T-cell (primary cell): Measurements from ENCODE around the gene FAM149B1. TPM values are rescaled to one million over a fixed set of nuclear protein-coding genes. Genes with fewer than 3 reads are reported as not detected.
A peak's percentile ranks its signal among the peaks of the same experiment; 100 is the strongest.

Experiments
- ATAC-seq, 4 experiments: fragments of 200-7000 bp in 3 of 4; fragments of 150-1000 bp in 1 of 4; cut with Tn5 transposase; replicated peaks in 1 of 4; 1 replicate in 3 of 4; 2 replicates in 1 of 4; pipeline ENCODE4 v1.10.0; 2021; ENCODE audit warnings: moderate library complexity in 3 of 4, mild to moderate bottlenecking in 2 of 4, moderate number of reproducible peaks in 1 of 4
- CTCF ChIA-PET, 2 donors: fragments of 300-600 bp; sonication (Branson Sonifier 250); formaldehyde crosslinking; loops; one replicate each; lab custom pipeline; 2022; ENCODE audit warnings: antibody characterized with exemption in 2 of 2; lab: Charles Lee
- POLR2A ChIA-PET, 2 donors: fragments of 300-600 bp; sonication (Branson Sonifier 250); formaldehyde crosslinking; loops; one replicate each; lab custom pipeline; 2022; ENCODE audit warnings: antibody characterized with exemption in 2 of 2; lab: Charles Lee
- DNase-seq, 35 experiments: peaks; one replicate each; pipeline versions ENCODE4 v3.0.0 to v3.0.0-alpha.2; 2013 to 2023
- H3K27ac ChIP-seq: one replicate; pipeline ENCODE4 v1.5.1; 2013; ENCODE audit warnings: low read length
- H3K27me3 ChIP-seq, 2 experiments: replicated peaks in 1 of 2; 1 replicate in 1 of 2; 2 replicates in 1 of 2; pipeline versions ENCODE4 v1.6.1 to v1.7.0; 2013; ENCODE audit warnings: low read length in 1 of 2, mixed read lengths in 1 of 2; ENCODE audit not compliant: control insufficient read depth in 2 of 2, insufficient read depth in 2 of 2; ENCODE audit errors: extremely low read depth in 1 of 2
- H3K36me3 ChIP-seq, 2 donors: 1 replicate in 1 of 2; 2 replicates in 1 of 2; pipeline versions ENCODE4 v1.6.1 to v1.7.0; 2013; ENCODE audit warnings: low read length in 1 of 2; ENCODE audit not compliant: control insufficient read depth in 2 of 2, insufficient read depth in 1 of 2; ENCODE audit errors: extremely low read depth in 1 of 2
- H3K4me1 ChIP-seq, 2 experiments: 1 replicate in 1 of 2; 2 replicates in 1 of 2; pipeline versions ENCODE4 v1.6.1 to v1.7.0; 2013; ENCODE audit warnings: low read length in 2 of 2, mixed read lengths in 1 of 2; ENCODE audit not compliant: insufficient read depth in 2 of 2, control insufficient read depth in 1 of 2; ENCODE audit errors: extremely low read depth in 1 of 2
- H3K4me3 ChIP-seq, 2 donors: 1 replicate in 1 of 2; 2 replicates in 1 of 2; pipeline versions ENCODE4 v1.5.1 to v1.7.0; 2013; ENCODE audit warnings: mild to moderate bottlenecking in 2 of 2, low read length in 1 of 2, moderate library complexity in 1 of 2; ENCODE audit not compliant: control insufficient read depth in 1 of 2; ENCODE audit errors: extremely low read depth in 1 of 2
- H3K9me3 ChIP-seq: 2 replicates; pipeline ENCODE4 v1.7.0; 2013
- H3K27ac Mint-ChIP-seq, 2 donors: one replicate each; pipeline ENCODE4 v1.8.0; 2020 to 2021; ENCODE audit warnings: mild to moderate bottlenecking in 2 of 2, mixed read lengths in 2 of 2
- H3K27me3 Mint-ChIP-seq, 2 donors: one replicate each; pipeline ENCODE4 v1.8.0; 2021 to 2022; ENCODE audit warnings: mixed read lengths in 2 of 2
- H3K36me3 Mint-ChIP-seq: one replicate; pipeline ENCODE4 v1.8.0; 2021; ENCODE audit warnings: mixed read lengths
- H3K4me1 Mint-ChIP-seq, 3 donors: one replicate each; pipeline ENCODE4 v1.8.0; 2020 to 2022; ENCODE audit warnings: mixed read lengths in 3 of 3, mild to moderate bottlenecking in 1 of 3
- H3K4me3 Mint-ChIP-seq, 3 donors: one replicate each; pipeline ENCODE4 v1.8.0; 2020 to 2022; ENCODE audit warnings: mild to moderate bottlenecking in 3 of 3, mixed read lengths in 3 of 3, moderate library complexity in 3 of 3
- H3K9me3 Mint-ChIP-seq, 3 donors: one replicate each; pipeline ENCODE4 v1.8.0; 2020 to 2022; ENCODE audit warnings: mixed read lengths in 3 of 3
- whole genome bisulfite sequencing: methylation state at CpG from one replicate; pipeline ENCODE4 v1.1.5; 2013; ENCODE audit warnings: missing lambda C conversion rate; ENCODE audit not compliant: insufficient coverage; 5-methylcytosine and 5-hydroxymethylcytosine counted together
- total RNA-seq, 35 experiments: library from RNA in 6 of 35; stranded (reverse) in 6 of 35; fragments of 120-200 nt in 1 of 35; gene quantifications; one replicate each; pipeline versions ENCODE4 v1.2.1 to v1.2.4 and lab custom pipeline; 2013 to 2026

FAM149B1 gene
- total RNA-seq, 5 donors from 2014 or later (not counting 1 experiment from before 2014, with no cell fraction given), result 14.0 to 16.6 (median 15.8) TPM

DNA sequence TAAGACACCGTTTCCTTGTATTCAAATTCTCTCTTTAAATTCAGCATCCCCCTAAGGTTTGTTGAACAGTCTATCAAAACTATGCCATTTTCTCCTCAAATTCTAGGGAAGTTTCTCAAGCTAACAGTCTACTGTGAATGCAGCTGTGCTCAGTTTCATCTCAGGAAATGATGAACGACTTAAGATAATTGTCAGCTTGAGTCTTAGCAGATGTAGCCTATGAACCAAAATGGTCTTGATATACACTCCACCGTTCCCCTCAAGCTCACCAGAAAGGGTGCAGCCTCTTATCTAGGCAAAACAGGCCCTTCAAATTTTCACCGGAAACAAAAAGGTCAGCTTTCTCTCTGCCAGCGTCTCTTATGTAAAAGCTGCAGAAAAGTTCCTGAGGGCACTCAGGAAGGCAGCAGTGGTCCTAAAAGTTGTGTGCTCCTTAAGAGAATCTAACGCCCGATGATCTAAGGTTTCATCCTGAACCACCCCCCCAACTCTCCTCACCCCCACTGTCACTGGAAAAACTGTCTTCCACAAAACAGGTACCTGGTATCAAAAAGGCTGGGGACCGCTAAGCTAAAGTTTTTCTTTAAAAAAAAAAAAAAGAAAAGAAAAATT is 77.1 kb downstream of the FAM149B1 start:
- Histone ChIP-seq H3K9me3 (no peaks in the 10 kb centered on the region), H3K4me1 (peaks cover 16 to 19% of the 10 kb centered on the region in 2 experiments), H3K27me3 (no peaks in the 10 kb centered on the region), H3K27ac (no peak overlapping the region), H3K36me3 (peaks cover 0 to 48% of the 10 kb centered on the region in 2 donors), H3K4me3 (no peak overlapping the region)
- Mint-ChIP-seq H3K27me3 (no peaks in the 10 kb centered on the region), H3K9me3 (no peaks in the 10 kb centered on the region), H3K36me3 (peaks cover 24% of the 10 kb centered on the region), H3K4me3 (peak overlapping the region; percentile 8 to 91 (median 44)), H3K4me1 (peaks cover 36 to 50% (median 42%) of the 10 kb centered on the region in 3 donors), H3K27ac (peak overlapping the region; percentile 60 to 68)
- ATAC-seq (no peak), DNase-seq (no peak)
- ChIA-PET POLR2A (interaction anchor here in 1 of 2 donors (0.6 to 1.0 kb wide), 2 partner anchors 380 to 1188 kb away, joined by 4 to 5 read pairs; no protein-coding TSS in a partner anchor), CTCF (no interaction called here)
- WGBS, result 3% methylated on average over 3 of the region's 8 CpGs

DNA sequence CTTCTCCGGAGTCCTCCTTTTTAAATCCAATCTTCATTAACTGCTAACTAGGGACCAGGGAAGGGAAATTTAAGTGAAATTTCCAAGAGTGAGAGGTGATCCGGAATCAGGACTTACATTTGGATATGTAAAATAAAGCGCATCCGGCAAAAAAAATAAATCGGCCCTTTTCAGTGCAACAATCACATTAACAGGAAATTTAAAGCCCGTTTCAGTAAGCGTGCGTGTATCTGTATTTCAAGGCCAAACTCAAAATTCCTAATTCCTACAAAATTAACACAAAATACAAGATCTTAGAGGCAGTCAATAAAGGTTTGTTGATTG is 78.4 kb downstream of the FAM149B1 start:
- Mint-ChIP-seq H3K4me1 (peaks cover 48 to 59% (median 51%) of the 10 kb centered on the region in 3 donors), H3K36me3 (peaks cover 25% of the 10 kb centered on the region), H3K27ac (peak overlapping the region; percentile 96), H3K9me3 (no peaks in the 10 kb centered on the region), H3K4me3 (peak overlapping the region; percentile 91 to 97 (median 94)), H3K27me3 (no peaks in the 10 kb centered on the region)
- peak overlapping the region; percentile 92 for H3K27ac ChIP-seq
- H3K4me3 ChIP-seq, result peak overlapping the region; percentile 83 to 91
- CTCF ChIA-PET, result interaction anchor here in 1 of 2 donors (1.5 kb wide), 1 partner anchor 18 kb away, joined by 5 read pairs; no protein-coding TSS in a partner anchor
- ATAC-seq (no peak), DNase-seq (peak in 1 of 35 experiments; percentile 12)
- peaks cover 0 to 45% of the 10 kb centered on the region in 2 donors for H3K36me3 ChIP-seq
- POLR2A ChIA-PET, result interaction anchor here (0.8 to 1.5 kb wide), 5 partner anchors 8 to 1986 kb away, joined by 3 to 6 read pairs (median 5); partner anchors contain the start of gene P4HA1 (in 1 of the 2)
- no peaks in the 10 kb centered on the region for H3K9me3 ChIP-seq
- H3K27me3 ChIP-seq, result no peaks in the 10 kb centered on the region
- H3K4me1 ChIP-seq, result peaks cover 22% of the 10 kb centered on the region in 2 experiments
- WGBS, result 0% methylated on average over 2 of the region's 8 CpGs

DNA sequence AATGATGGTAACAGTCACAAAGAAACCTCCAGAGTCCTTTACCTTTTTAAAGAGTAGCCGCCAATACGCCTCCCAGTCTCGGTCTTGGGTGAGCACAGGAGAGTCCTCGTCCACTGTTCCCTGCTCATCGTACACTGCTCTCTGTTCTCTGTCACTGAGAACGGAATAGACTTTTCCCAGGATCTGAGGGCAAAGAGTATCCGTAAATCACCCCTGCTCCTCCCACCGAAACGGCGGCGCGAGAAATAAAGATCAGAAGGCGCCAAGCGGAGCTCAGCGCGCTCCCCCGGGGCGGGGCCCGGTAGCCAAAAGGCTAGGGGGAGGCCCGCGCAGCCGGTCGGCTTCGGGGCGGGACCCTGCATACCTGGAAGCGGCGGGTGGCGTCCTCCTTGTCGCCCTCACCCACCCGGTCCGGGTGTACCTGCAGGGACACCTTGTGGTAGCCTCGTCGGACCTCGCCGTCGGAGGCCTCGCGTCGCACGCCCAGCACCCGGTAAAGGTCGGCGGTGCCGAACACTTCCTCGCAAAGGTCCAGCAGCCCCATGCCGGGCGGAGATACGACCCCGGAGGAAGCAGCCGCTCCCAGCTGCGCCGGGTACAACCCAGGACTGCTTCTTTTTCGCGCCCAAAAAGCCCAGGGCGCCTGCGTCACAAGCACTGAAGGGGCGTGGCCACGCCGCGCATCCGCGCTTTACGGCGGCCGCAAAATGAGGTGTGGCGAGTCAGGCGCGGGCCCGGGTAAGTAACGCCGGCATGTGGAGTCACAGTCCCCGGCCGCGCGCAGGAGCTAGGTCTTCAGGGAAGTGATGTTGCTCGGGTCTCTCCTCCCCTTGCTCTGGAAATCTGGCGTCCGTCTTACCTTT is 79.0 kb downstream of the FAM149B1 start, which contains the start of gene DNAJC9:
TSS of gene DNAJC9 (minus strand) at position 610 of the 863 bp plus-strand sequence. CDS start at position 544, 66 bp downstream.
- H3K27me3 ChIP-seq, result no peaks in the 10 kb centered on the region
- DNase-seq, result peak; percentile 92 to 99 (median 95)
- H3K36me3 Mint-ChIP-seq, result peaks cover 24% of the 10 kb centered on the region
- H3K27ac ChIP-seq, result peak within 1 kb of the TSS; percentile 92
- no peaks in the 10 kb centered on the region for H3K9me3 Mint-ChIP-seq
- under 1% methylated on average over 71 of the region's 78 CpGs for WGBS
- peaks cover 52 to 64% (median 56%) of the 10 kb centered on the region in 3 donors for H3K4me1 Mint-ChIP-seq
- H3K36me3 ChIP-seq, result peaks cover 0 to 40% of the 10 kb centered on the region in 2 donors
- H3K4me3 Mint-ChIP-seq, result peak within 1 kb of the TSS; percentile 91 to 97 (median 94)
- ChIA-PET CTCF (interaction anchor here (0.6 to 1.5 kb wide), 2 partner anchors 17 to 402 kb away, joined by 3 to 5 read pairs; no protein-coding TSS in a partner anchor), POLR2A (interaction anchor here (0.8 to 1.5 kb wide), 5 partner anchors 9 to 1985 kb away, joined by 3 to 6 read pairs (median 5); partner anchors contain the start of gene P4HA1 (in 1 of the 2))
- peak; percentile 88 to 89 (median 88) for ATAC-seq
- peak within 1 kb of the TSS; percentile 83 to 91 for H3K4me3 ChIP-seq
- peak within 1 kb of the TSS; percentile 96 for H3K27ac Mint-ChIP-seq
- peaks cover 25 to 28% of the 10 kb centered on the region in 2 experiments for H3K4me1 ChIP-seq
- H3K9me3 ChIP-seq, result no peaks in the 10 kb centered on the region
- no peaks in the 10 kb centered on the region for H3K27me3 Mint-ChIP-seq

DNA sequence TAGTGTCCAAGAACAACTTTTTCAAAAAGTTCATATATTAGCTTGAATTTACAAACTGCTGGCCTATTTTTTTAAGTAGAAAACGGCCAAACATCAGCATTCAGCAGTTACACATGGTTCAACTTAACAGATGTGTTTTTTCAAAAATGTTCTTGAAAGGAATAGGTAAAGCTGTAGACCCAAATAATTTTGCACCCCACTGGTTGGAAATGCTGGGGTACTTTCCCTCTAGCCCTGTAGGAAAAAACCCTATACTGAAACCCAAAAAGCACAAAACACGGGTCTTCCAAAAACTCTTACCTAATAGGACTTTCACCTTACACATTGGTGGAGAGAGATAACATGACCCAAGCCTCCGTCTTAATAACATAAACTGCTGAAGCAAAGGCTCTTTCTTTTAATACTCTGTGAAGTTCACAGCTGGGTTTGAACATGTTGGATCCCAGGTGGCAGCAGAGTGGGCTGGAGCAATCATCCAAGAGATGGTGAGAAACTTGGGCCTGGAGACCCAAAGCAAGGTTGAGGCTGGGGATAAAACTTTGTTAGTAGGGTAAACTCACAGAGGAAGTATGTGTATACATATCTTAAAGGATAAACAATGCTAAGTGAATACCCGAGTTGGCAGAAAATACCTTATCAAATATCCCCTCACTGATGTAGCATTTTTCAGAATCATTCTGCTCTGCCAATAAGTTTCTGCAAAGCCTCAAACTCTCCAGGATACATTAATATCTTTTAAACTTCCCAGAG is 79.8 kb downstream of the FAM149B1 start:
- ChIA-PET CTCF (interaction anchor here (0.6 to 1.5 kb wide), 2 partner anchors 16 to 401 kb away, joined by 3 to 5 read pairs; no protein-coding TSS in a partner anchor), POLR2A (interaction anchor here (0.6 to 1.5 kb wide), 5 partner anchors 151 to 999 kb away, joined by 3 to 6 read pairs (median 5); partner anchors contain the start of gene P4HA1 (in 1 of the 2))
- Histone ChIP-seq H3K4me1 (peaks cover 28 to 31% of the 10 kb centered on the region in 2 experiments), H3K36me3 (peaks cover 0 to 34% of the 10 kb centered on the region in 2 donors), H3K27me3 (no peaks in the 10 kb centered on the region), H3K9me3 (no peaks in the 10 kb centered on the region), H3K4me3 (peak overlapping the region; percentile 83 to 91), H3K27ac (peak overlapping the region; percentile 92)
- Mint-ChIP-seq H3K4me1 (peaks cover 57 to 71% (median 60%) of the 10 kb centered on the region in 3 donors), H3K4me3 (peak overlapping the region; percentile 91 to 97 (median 94)), H3K27ac (peak overlapping the region; percentile 96), H3K9me3 (no peaks in the 10 kb centered on the region), H3K27me3 (no peaks in the 10 kb centered on the region), H3K36me3 (peaks cover 24% of the 10 kb centered on the region)
- WGBS, result no CpG with 5 or more reads among the region's 4 CpGs
- DNase-seq, result no peak
- no peak for ATAC-seq

DNA sequence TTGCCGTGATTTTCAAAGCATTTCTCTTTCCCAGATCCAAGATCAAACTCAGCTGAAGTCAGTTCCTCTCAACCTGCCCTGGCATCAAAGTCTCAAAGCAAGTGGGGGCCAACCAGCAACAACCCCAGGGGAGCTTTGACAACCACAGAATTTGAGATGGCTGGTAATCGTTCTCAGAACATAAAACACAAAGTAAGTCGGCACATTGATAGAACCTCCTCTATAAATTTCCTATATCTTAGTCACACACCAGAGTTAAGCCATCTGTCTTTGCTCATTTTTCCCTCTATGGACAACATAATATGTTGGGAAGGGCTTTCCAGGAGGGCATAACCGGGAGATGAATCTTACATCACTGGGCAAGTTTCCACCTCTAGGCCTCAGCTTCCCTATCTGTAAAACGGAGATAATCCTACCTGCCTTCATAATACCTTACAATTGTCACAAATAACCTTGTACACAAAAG is 80.4 kb downstream of the FAM149B1 start:
- peaks cover 57 to 77% (median 66%) of the 10 kb centered on the region in 3 donors for H3K4me1 Mint-ChIP-seq
- Histone ChIP-seq H3K4me3 (no peak overlapping the region), H3K36me3 (peaks cover 0 to 29% of the 10 kb centered on the region in 2 donors), H3K4me1 (peaks cover 30 to 35% of the 10 kb centered on the region in 2 experiments), H3K27me3 (no peaks in the 10 kb centered on the region), H3K9me3 (no peaks in the 10 kb centered on the region), H3K27ac (peak overlapping the region; percentile 92)
- peaks cover 22% of the 10 kb centered on the region for H3K36me3 Mint-ChIP-seq
- POLR2A ChIA-PET, result interaction anchor here (0.6 to 0.7 kb wide), 2 partner anchors 168 to 1000 kb away, joined by 3 to 4 read pairs; no protein-coding TSS in a partner anchor
- no peaks in the 10 kb centered on the region for H3K27me3 Mint-ChIP-seq
- WGBS, result 91% methylated on average over 1 of the region's 5 CpGs
- H3K27ac Mint-ChIP-seq, result peak overlapping the region; percentile 96
- H3K9me3 Mint-ChIP-seq, result no peaks in the 10 kb centered on the region
- ATAC-seq (no peak), DNase-seq (no peak)
- CTCF ChIA-PET, result no interaction called here
- peak overlapping the region in 2 of 3 donors; percentile 13 to 37 for H3K4me3 Mint-ChIP-seq
